SKM-1 treated with dmso at 0.1 percent for 144 hours (cell line): ENCODE measurements around the gene SLC50A1.
A peak's percentile ranks its signal among the peaks of the same experiment; 100 is the strongest.

ENCODE experiments used
- DNase-seq: peaks from one replicate; lab custom pipeline; 2025; ENCODE audit not compliant: unreplicated experiment; lab: John Stamatoyannopoulos, UW

SLC50A1 gene

GRCh38 chr1:155182052-155182550 is 46.4 kb downstream of the SLC50A1 start:
- DNase-seq: no peak

- DNase-seq: no peak
Observed at GRCh38 chr1:155183775-155184221, 48.1 kb downstream of the SLC50A1 start.

- DNase-seq: no peak
Observed at GRCh38 chr1:155184351-155184811, 48.7 kb downstream of the SLC50A1 start.

GRCh38 chr1:155184835-155185782 is 49.5 kb downstream of the SLC50A1 start:
- DNase-seq: peak; percentile 87

- DNase-seq: no peak
Observed at GRCh38 chr1:155185783-155186066, 50.1 kb downstream of the SLC50A1 start.

- no peak for DNase-seq
Observed at GRCh38 chr1:155186067-155186793, 50.6 kb downstream of the SLC50A1 start.

- DNase-seq: no peak
Observed at GRCh38 chr1:155186794-155187455, 51.3 kb downstream of the SLC50A1 start.

GRCh38 chr1:155187456-155187891 is 51.8 kb downstream of the SLC50A1 start:
- no peak for DNase-seq

GRCh38 chr1:155188268-155188667 is 52.6 kb downstream of the SLC50A1 start:
- no peak for DNase-seq
